Measurements from ENCODE around the gene RABEP2. TPM values are rescaled to one million over a fixed set of nuclear protein-coding genes. Genes with fewer than 3 reads are reported as not detected.
"Not testable (repeated sequence)": the region's sequence is repeated elsewhere in the genome, so short reads cannot be mapped to it uniquely, and the experiment has no call there.

Gene RABEP2
- polyA plus RNA-seq, 12 donors, result 8.8 to 26.8 (median 12.7) TPM; not detected in 1

GRCh38 chr16:28904828-28905227, 20.2 kb downstream of the RABEP2 start:
- DNase-seq, result no peak

DNA sequence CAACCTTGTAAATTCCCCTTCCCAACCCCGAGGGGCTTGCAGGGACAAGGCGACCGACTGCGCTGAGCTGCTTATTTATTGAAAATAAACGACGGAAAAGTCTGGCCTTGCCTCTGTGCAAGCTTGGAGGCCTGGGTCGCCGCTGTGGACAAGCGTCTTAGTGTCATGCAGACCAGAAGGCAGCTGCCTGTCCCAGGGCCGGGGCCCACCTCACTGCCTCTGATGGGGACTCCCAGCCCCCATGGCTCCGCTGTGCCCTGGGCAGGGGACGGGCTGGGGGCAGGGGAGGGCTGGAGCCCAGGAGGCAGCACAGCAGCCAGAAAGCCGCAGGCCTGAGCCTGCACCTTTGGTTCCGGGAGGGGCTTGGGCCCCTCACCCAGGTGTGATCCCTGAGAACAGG, 20.7 kb downstream of the RABEP2 start:
- DNase-seq, result no peak

GRCh38 chr16:28903344-28904042, 21.5 kb downstream of the RABEP2 start:
- DNase-seq, result no peak

GRCh38 chr16:28902909-28903308, 22.1 kb downstream of the RABEP2 start:
- no peak for DNase-seq

- DNase-seq, result no peak
These were observed 23.2 kb downstream of the RABEP2 start for GRCh38 chr16:28901862-28902261.

GRCh38 chr16:28900601-28901000, 24.4 kb downstream of the RABEP2 start:
- DNase-seq, result no peak

DNA sequence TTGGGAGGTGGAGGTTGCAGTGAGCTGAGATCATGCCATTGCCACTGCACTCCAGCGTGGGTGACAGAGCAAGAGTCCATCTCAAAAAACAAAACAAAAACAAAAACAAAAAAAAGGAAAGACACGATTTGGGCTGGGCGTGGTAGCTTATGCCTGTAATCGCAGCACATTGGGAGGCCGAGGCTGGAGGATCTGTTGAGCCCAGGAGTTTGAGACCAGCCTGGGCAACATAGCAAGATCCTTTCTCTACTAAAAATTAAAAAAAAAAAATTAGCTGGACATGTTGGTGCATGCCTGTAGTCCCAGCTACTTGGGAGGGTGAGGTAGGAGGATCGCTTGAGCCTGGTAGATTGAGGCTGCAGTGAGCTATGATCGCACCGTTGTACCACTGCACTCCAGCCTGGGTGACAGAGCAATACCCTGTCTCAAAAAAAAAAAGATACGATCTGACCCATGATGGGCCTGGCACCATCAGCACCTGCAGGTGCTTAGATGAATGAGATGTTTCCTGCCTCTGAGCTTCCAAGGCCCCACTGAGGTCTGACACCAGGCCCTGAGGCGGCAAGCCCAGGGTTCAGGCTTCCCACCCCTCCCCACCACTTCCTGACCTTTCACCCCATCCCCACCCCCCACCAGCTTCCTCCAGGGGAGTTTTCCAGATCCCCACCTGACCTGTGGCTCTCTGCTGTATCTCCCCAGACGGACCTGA, 25.0 kb downstream of the RABEP2 start:
- DNase-seq, result no peak

GRCh38 chr16:28898942-28899341, 26.1 kb downstream of the RABEP2 start:
- no peak for DNase-seq

DNA sequence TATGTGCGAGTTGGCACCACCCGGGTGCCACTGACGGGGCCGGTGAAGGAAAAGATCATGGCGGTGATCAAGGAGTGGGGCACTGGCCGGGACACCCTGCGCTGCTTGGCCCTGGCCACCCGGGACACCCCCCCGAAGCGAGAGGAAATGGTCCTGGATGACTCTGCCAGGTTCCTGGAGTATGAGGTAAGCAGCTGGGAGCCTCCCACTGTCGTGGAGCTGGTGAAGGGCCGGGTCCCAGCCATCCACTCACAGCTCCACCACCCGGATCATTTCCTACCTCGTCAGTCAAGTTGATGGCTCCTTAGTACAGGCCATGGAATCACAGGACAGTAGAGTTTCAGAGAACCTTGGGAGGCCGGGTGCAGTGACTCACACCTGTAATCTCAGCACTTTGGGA, 26.8 kb downstream of the RABEP2 start:
- DNase-seq, result no peak

- no peak for DNase-seq
These were observed 27.2 kb downstream of the RABEP2 start for GRCh38 chr16:28897826-28898225.

DNA sequence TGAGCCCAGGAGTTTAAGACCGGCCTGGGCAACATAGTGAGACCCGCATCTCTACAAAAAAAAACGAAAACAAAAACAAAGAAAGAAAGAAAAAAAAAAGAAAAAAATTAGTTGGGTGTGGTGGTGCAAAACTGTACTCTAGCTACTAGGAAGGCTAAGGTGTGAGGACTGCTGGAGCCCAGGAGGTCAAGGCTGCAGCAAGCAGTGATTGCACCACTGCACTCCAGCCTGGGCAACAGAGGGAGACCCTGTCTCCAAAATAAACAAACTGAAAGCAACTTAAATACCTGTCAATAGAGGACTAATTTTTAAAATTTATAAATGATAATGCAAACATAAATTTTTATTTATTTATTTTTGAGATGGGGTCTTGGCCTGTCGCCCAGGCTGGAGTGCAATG, 29.4 kb downstream of the RABEP2 start:
- DNase-seq, result no peak

DNA sequence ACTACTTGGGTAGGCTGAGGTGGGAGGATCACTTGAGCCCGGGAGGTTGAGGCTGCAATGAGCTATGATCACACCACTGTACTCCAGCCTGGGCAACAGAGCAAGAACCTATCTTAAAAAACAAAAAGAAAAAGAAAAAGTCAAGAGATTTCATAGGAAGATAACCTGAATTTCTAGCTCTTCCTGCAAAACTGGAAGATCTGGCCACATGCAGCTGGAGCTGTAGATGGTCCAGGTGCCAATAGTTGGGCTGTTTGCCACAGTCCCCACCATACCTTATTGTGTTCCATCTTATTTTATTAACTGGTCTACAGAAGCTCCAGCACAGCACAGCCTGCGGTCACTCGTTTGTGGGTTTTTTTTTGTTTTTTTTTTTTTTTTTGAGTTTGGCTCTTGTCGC, 31.7 kb downstream of the RABEP2 start:
- DNase-seq, result no peak

DNA sequence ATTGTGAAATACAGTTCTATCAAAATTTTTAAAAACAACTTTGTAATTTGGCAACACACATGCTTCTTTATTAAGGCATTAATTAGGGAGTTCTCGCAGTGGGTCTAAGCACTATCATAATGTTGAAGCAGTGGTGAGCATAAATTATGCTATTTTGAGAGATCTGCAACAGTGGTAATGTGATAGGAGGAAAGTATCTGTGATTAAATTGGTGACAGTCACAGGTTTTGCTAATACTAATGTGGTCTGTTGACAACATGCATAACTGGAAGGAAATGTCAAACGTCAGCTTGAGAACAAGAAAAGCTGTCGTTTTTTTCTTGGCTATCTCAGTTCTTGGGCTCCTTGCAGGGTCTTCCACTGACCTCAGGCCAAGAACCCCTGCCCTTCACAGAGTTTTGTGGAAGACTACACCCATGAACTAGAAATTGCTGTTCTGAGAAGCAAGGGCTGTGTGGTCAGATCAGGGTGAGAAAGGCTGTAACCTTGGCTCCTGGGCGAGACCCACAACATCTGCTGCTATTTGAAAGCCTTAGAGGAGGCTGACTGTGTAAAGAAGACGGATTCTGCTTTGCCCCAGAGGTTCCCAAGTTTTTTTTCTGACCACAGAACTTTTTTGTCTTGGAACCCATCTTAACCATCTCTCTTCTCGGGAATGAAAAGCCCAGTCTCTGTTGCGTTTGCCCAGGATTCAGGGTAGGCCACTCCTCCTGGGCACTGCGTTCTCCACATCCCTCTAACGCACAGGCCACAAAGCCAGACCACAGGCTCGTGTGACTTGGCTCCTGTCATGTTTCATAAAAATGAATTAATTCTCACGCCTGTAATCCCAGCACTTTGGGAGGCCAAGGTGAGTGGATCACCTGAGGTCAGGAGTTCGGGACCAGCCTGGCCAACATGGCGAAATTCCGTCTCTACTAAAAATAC, 32.8 kb downstream of the RABEP2 start:
- no peak for DNase-seq

- DNase-seq, result not testable (repeated sequence)
These were observed 34.7 kb downstream of the RABEP2 start for GRCh38 chr16:28890355-28890754.

DNA sequence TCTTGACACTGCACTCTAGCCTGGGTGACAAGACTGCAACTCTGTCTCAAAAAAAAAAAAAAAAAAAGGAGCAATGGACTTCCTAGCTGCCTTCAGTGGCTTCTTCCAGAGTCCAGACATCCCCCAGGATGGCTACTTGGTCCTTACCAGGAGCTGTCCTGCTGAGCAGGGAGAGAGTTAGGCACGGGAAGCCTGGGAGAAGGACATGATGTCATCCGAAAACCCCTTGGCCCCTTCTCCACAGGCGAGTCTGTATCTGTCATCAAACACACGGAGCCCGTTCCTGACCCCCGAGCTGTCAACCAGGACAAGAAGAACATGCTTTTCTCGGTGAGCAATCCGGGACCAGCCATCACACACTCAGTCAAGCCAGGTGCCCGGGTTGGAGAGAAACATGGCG, 38.1 kb downstream of the RABEP2 start:
- DNase-seq, result no peak

DNA sequence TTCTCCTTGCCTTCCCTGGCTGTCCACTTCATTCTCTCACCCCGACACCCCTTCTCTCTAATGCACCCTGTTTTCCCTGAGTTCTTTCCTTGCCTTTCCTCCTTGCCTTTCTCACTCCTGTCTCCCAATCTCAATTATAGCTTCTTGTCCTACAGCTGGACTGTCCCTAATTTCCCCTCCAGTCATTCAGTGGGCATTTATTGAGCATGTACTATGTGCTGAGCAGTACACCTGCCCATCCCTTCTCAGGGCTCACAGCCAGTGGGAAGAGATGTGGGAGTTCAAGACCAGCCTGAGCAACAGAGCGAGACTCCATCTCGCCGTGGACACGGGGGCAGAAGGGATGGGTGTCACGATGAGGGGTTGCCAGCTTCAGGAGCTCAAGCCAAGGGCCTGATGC, 41.0 kb downstream of the RABEP2 start:
- no peak for DNase-seq

GRCh38 chr16:28883221-28883996, 41.6 kb downstream of the RABEP2 start:
- no peak for DNase-seq

DNA sequence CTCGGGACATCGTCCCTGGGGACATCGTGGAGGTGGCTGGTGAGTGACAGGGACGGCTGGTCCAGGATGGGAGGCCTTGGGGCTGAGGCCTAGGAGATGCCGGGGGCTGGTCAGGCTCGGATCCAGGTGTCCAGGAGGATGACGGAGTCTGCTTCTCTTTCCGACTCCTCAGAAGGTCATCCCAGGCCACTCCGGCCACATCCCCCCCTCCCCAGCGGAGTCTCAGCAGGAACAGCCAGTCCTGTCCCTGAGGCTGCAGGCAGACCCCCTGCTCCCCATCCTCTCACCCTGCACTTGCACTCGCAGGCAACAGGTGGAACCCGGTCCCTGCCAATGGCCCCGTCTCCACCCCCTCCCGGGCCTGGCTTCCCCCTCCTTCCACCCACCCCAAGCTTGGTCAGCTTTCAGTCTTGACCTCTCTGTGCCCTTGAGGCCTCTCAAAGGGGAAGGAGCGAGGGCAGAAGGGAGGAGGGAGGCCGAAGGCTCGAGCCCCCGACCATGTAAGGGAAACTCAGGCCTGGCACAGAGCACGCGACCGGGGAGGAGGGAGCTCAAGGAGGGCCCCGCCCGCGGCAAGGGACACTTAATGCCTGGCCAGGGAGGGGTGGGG, 42.4 kb downstream of the RABEP2 start:
- DNase-seq, result no peak

DNA sequence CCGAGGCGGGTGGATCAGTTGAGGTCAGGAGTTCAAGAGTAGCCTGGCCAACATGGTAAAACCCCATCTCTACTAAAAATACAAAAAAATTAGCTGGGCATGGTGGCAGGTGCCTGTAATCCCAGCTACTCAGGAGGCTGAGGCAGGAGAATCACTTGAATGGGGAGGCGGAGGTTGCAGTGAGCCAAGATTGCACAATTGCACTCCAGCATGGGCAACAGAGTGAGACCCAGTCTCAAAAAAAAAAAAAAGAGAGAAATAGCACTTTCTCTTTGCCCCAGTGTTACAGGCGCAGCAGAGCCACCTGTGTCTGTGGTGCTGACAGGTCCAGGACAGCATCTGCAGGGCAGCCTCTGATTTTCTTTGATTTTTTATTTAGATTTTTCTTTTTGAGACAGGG, 43.5 kb downstream of the RABEP2 start:
- not testable (repeated sequence) for DNase-seq

DNA sequence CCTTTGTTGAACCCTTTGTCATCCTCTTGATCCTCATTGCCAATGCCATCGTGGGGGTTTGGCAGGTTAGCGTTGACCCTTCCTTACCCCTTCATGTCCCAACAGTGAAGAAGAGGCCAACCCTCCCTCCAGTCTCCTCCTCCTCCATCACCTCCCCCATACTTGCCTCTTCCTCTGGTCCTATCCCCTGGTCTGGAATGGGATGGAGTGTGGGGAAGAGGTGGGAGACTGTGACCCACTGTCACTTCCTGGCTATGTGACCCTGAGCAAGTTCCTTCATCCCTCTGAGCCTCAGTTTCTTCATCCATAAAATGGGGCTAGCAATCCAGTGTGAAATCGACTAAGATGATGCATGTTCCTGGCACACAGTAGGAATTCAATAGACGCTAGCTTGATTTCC, 44.1 kb downstream of the RABEP2 start:
- DNase-seq, result no peak

GRCh38 chr16:28880589-28880915, 44.5 kb downstream of the RABEP2 start:
- DNase-seq, result no peak

Data from muscle of arm (tissue), 12 donors.